ENCODE measurements around the gene CANX. TPM values are rescaled to one million over a fixed set of nuclear protein-coding genes. Genes with fewer than 3 reads are reported as not detected.
A peak's percentile ranks its signal among the peaks of the same experiment; 100 is the strongest.
"Not testable (repeated sequence)": the region's sequence is repeated elsewhere in the genome, so short reads cannot be mapped to it uniquely, and the experiment has no call there.

The CANX gene
- total and polyA plus RNA-seq, 2 of the 13 experiments (the other 11 are each of a cell fraction or from before 2014, with no cell fraction given), result 477 to 680 TPM

GRCh38 chr5:179680780-179681401 is 17.9 kb upstream of the CANX start, which contains the start of gene CBY3 (continued):
- TF ChIP-seq ISL2 (CRISPR knock-in tag; IDR thresholded peaks at IDR 0.05) (peak; percentile 4; the same call in 1 of the 2 replicates), ZBTB10 (CRISPR knock-in tag; IDR thresholded peaks at IDR 0.05; ENCODE audit: borderline replicate concordance) (peak; percentile 44; the same call in 1 of the 2 replicates), POLR2G (IDR thresholded peaks at IDR 0.05; ENCODE audit: low read depth, low read length) (peak; percentile 20; the same call in 1 of the 2 replicates), AKAP8 (CRISPR knock-in tag; IDR thresholded peaks at IDR 0.05) (no peak), ZFY (CRISPR knock-in tag; IDR thresholded peaks at IDR 0.05) (0 out of 2 replicates have a peak, but pooled peaks have one; percentile 5), HNF1B (CRISPR knock-in tag; IDR thresholded peaks at IDR 0.05) (0 out of 2 replicates have a peak, but pooled peaks have one; percentile 27), ZSCAN5A (CRISPR knock-in tag; IDR thresholded peaks at IDR 0.05; ENCODE audit: borderline replicate concordance) (peak; percentile 0; the same call in 1 of the 2 replicates), ZNF207 (IDR thresholded peaks at IDR 0.05; ENCODE audit: borderline replicate concordance) (no peak)

- BruUV-seq (replicated peaks); FAIRE-seq; H3K79me2 ChIP-seq (ENCODE audit: insufficient read depth, low read length); H3K27ac ChIP-seq (ENCODE audit: extremely low read length, insufficient read depth, low read length); H2AFZ ChIP-seq (ENCODE audit: low read length); CTCF ChIA-PET (ENCODE audit: low intra/inter-chr PET ratio, low total read pairs); H3K36me3 ChIP-seq (replicated peaks in 1 of 2; ENCODE audit: control insufficient read depth in 1 of 2, insufficient read depth in 2 of 2, low read length in 2 of 2); H4K20me1 ChIP-seq (ENCODE audit: insufficient read depth, low read length); ATAC-seq; POLR2A ChIA-PET; H3K9ac ChIP-seq (ENCODE audit: insufficient read depth, low read depth, low read length); intact Hi-C loops (cut with micrococcal nuclease; ENCODE audit: unreplicated experiment); DNase-seq (ENCODE audit: low spot score); H3K27me3 ChIP-seq (ENCODE audit: control insufficient read depth in 1 of 2, insufficient read depth in 2 of 2, low read length in 2 of 2); in situ Hi-C loops (cut with HindIII; ENCODE audit: extremely low pct_ligation_motif_present, low pct_unique_long_range_greater_than_20kb); H3K9me3 ChIP-seq (ENCODE audit: low read length); H3K4me2 ChIP-seq (ENCODE audit: low read depth, low read length); H3K4me3 ChIP-seq (replicated peaks in 1 of 3; ENCODE audit: insufficient read depth in 1 of 3, low read depth in 2 of 3, low read length in 3 of 3): not testable (repeated sequence)
- WGBS (ENCODE audit: low lambda C conversion rate), result 59% methylated on average over 9 of the region's 9 CpGs
- peaks cover 16% of the 10 kb centered on the region for H3K4me1 ChIP-seq (ENCODE audit: insufficient read depth, low read length)
These were observed 9.6 kb upstream of the CANX start for GRCh38 chr5:179689212-179689611.

Measured in HepG2 (cell line).